ENCODE data around the gene SLC17A9. TPM values are rescaled to one million over a fixed set of nuclear protein-coding genes. Genes with fewer than 3 reads are reported as not detected.

SLC17A9 gene
- total and polyA plus RNA-seq, 4 donors = 2.4 to 17.3 (median 9.6) TPM

GRCh38 chr20:62926229-62927127 lies 26.0 kb upstream of the SLC17A9 start, which contains the start of gene DIDO1:
DIDO1 (minus strand) TSS chr20:62926505.
- H3K27ac ChIP-seq (ENCODE audit: low read depth in 1 of 2, low read length in 1 of 2) = peak within 1 kb of the TSS; percentile 99 to 100
- H3K36me3 ChIP-seq (ENCODE audit: control insufficient read depth in 4 of 4, insufficient read depth in 4 of 4, low read length in 4 of 4) = no peaks in the 10 kb centered on the region
- peak; percentile 58 for TF ChIP-seq CTCF (IDR thresholded peaks at IDR 0.05; ENCODE audit: control extremely low read depth, extremely low read depth)
- no peaks in the 10 kb centered on the region for H3K27me3 ChIP-seq (ENCODE audit: control insufficient read depth in 3 of 3, insufficient read depth in 3 of 3, low read length in 2 of 3)
- WGBS, 2 donors = 2% methylated on average over 66 to 92 of the region's 92 CpGs
- H3K9ac ChIP-seq (ENCODE audit: insufficient read depth in 1 of 2, low read length in 2 of 2) = peak within 1 kb of the TSS; percentile 82 to 83
- ATAC-seq (ENCODE audit: insufficient read depth, low FRiP score) (peak; percentile 85), DNase-seq (peak; percentile 85 to 93 (median 86))
- H3K4me1 ChIP-seq (ENCODE audit: control insufficient read depth in 5 of 5, insufficient read depth in 5 of 5, low read length in 5 of 5) = peaks cover 22 to 55% (median 25%) of the 10 kb centered on the region in 5 donors
- H3K4me3 ChIP-seq = peak within 1 kb of the TSS; percentile 100
- H3K9me3 ChIP-seq (ENCODE audit: control insufficient read depth in 4 of 4, insufficient read depth in 3 of 4, low read length in 3 of 4) = peaks cover 0 to 1% (median 0%) of the 10 kb centered on the region in 4 donors

- no peak for ATAC-seq (ENCODE audit: insufficient read depth, low FRiP score)
- peaks cover 0 to 1% (median 0%) of the 10 kb centered on the region in 4 donors for H3K9me3 ChIP-seq (ENCODE audit: control insufficient read depth in 4 of 4, insufficient read depth in 3 of 4, low read length in 3 of 4)
- H3K36me3 ChIP-seq (ENCODE audit: control insufficient read depth in 4 of 4, insufficient read depth in 4 of 4, low read length in 4 of 4) = no peaks in the 10 kb centered on the region
- H3K9ac ChIP-seq (ENCODE audit: insufficient read depth in 1 of 2, low read length in 2 of 2) = no peak overlapping the region
- no peak for DNase-seq
- peak overlapping the region; percentile 13 for H3K4me3 ChIP-seq
- peak overlapping the region; percentile 72 to 99 for H3K27ac ChIP-seq (ENCODE audit: low read depth in 1 of 2, low read length in 1 of 2)
- peaks cover 20 to 55% (median 23%) of the 10 kb centered on the region in 5 donors for H3K4me1 ChIP-seq (ENCODE audit: control insufficient read depth in 5 of 5, insufficient read depth in 5 of 5, low read length in 5 of 5)
- whole genome bisulfite sequencing, 2 donors = 80 to 81% methylated on average over 12 of the region's 12 CpGs
- H3K27me3 ChIP-seq (ENCODE audit: control insufficient read depth in 3 of 3, insufficient read depth in 3 of 3, low read length in 2 of 3) = no peaks in the 10 kb centered on the region
- TF ChIP-seq CTCF (IDR thresholded peaks at IDR 0.05; ENCODE audit: control extremely low read depth, extremely low read depth) = no peak
Measured at GRCh38 chr20:62927128-62927705, 25.3 kb upstream of the SLC17A9 start.

GRCh38 chr20:62928246-62928939 lies 24.1 kb upstream of the SLC17A9 start:
- Histone ChIP-seq H3K36me3 (ENCODE audit: control insufficient read depth in 4 of 4, insufficient read depth in 4 of 4, low read length in 4 of 4) (no peaks in the 10 kb centered on the region), H3K9ac (ENCODE audit: insufficient read depth in 1 of 2, low read length in 2 of 2) (no peak overlapping the region), H3K4me1 (ENCODE audit: control insufficient read depth in 5 of 5, insufficient read depth in 5 of 5, low read length in 5 of 5) (peaks cover 20 to 50% (median 20%) of the 10 kb centered on the region in 5 donors), H3K4me3 (peak overlapping the region; percentile 54), H3K9me3 (ENCODE audit: control insufficient read depth in 4 of 4, insufficient read depth in 3 of 4, low read length in 3 of 4) (no peaks in the 10 kb centered on the region), H3K27me3 (ENCODE audit: control insufficient read depth in 3 of 3, insufficient read depth in 3 of 3, low read length in 2 of 3) (no peaks in the 10 kb centered on the region), H3K27ac (ENCODE audit: low read depth in 1 of 2, low read length in 1 of 2) (peak overlapping the region; percentile 76 to 91)
- WGBS, 2 donors = 17 to 28% methylated on average over 14 of the region's 14 CpGs
- ATAC-seq (ENCODE audit: insufficient read depth, low FRiP score) (no peak), DNase-seq (peak in 2 of 3 donors; percentile 30 to 62)
- TF ChIP-seq CTCF (IDR thresholded peaks at IDR 0.05; ENCODE audit: control extremely low read depth, extremely low read depth) = no peak
